ENCODE measurements around the gene DYNC1I1. TPM values are rescaled to one million over a fixed set of nuclear protein-coding genes. Genes with fewer than 3 reads are reported as not detected.
A peak's percentile ranks its signal among the peaks of the same experiment; 100 is the strongest.

Gene DYNC1I1
- polyA plus RNA-seq, 3 donors, result 0.31 to 0.59 (median 0.37) TPM

GRCh38 chr7:96088579-96088978 is 316.2 kb downstream of the DYNC1I1 start:
- DNase-seq (ENCODE audit: extremely low read depth in 1 of 11, low read depth in 9 of 11, low spot score in 4 of 11), result no peak

- DNase-seq (ENCODE audit: extremely low read depth in 1 of 11, low read depth in 9 of 11, low spot score in 4 of 11), result no peak
These were observed 317.2 kb downstream of the DYNC1I1 start for GRCh38 chr7:96089511-96089910.

GRCh38 chr7:96090756-96091155 is 318.4 kb downstream of the DYNC1I1 start:
- DNase-seq (ENCODE audit: extremely low read depth in 1 of 11, low read depth in 9 of 11, low spot score in 4 of 11), result no peak

GRCh38 chr7:96093435-96093834 is 321.1 kb downstream of the DYNC1I1 start:
- DNase-seq (ENCODE audit: extremely low read depth in 1 of 11, low read depth in 9 of 11, low spot score in 4 of 11), result no peak

GRCh38 chr7:96097835-96098234 is 325.5 kb downstream of the DYNC1I1 start:
- DNase-seq (ENCODE audit: extremely low read depth in 1 of 11, low read depth in 9 of 11, low spot score in 4 of 11), result no peak

GRCh38 chr7:96100737-96101136 is 328.4 kb downstream of the DYNC1I1 start:
- no peak for DNase-seq (ENCODE audit: extremely low read depth in 1 of 11, low read depth in 9 of 11, low spot score in 4 of 11)

GRCh38 chr7:96102096-96102811 is 329.9 kb downstream of the DYNC1I1 start:
- no peak for DNase-seq (ENCODE audit: extremely low read depth in 1 of 11, low read depth in 9 of 11, low spot score in 4 of 11)

GRCh38 chr7:96104984-96105383 is 332.6 kb downstream of the DYNC1I1 start:
- no peak for DNase-seq (ENCODE audit: extremely low read depth in 1 of 11, low read depth in 9 of 11, low spot score in 4 of 11)

- no peak for DNase-seq (ENCODE audit: extremely low read depth in 1 of 11, low read depth in 9 of 11, low spot score in 4 of 11)
These were observed 339.1 kb downstream of the DYNC1I1 start for GRCh38 chr7:96111405-96111804.

GRCh38 chr7:96114190-96114589 is 341.8 kb downstream of the DYNC1I1 start:
- DNase-seq (ENCODE audit: extremely low read depth in 1 of 11, low read depth in 9 of 11, low spot score in 4 of 11), result no peak

GRCh38 chr7:96116173-96116572 is 343.8 kb downstream of the DYNC1I1 start:
- DNase-seq (ENCODE audit: extremely low read depth in 1 of 11, low read depth in 9 of 11, low spot score in 4 of 11), result no peak

GRCh38 chr7:96118449-96119001 is 346.2 kb downstream of the DYNC1I1 start:
- peak in 1 of 11 donors; percentile 12 for DNase-seq (ENCODE audit: extremely low read depth in 1 of 11, low read depth in 9 of 11, low spot score in 4 of 11)

GRCh38 chr7:96120445-96121225 is 348.3 kb downstream of the DYNC1I1 start:
- no peak for DNase-seq (ENCODE audit: extremely low read depth in 1 of 11, low read depth in 9 of 11, low spot score in 4 of 11)

GRCh38 chr7:96121752-96122151 is 349.4 kb downstream of the DYNC1I1 start:
- DNase-seq (ENCODE audit: extremely low read depth in 1 of 11, low read depth in 9 of 11, low spot score in 4 of 11), result no peak

- DNase-seq (ENCODE audit: extremely low read depth in 1 of 11, low read depth in 9 of 11, low spot score in 4 of 11), result no peak
These were observed 350.4 kb downstream of the DYNC1I1 start for GRCh38 chr7:96122746-96123145.

GRCh38 chr7:96126382-96126781 is 354.0 kb downstream of the DYNC1I1 start:
- DNase-seq (ENCODE audit: extremely low read depth in 1 of 11, low read depth in 9 of 11, low spot score in 4 of 11), result no peak

- no peak for DNase-seq (ENCODE audit: extremely low read depth in 1 of 11, low read depth in 9 of 11, low spot score in 4 of 11)
These were observed 355.4 kb downstream of the DYNC1I1 start for GRCh38 chr7:96127746-96128145.

GRCh38 chr7:96131525-96131924 is 359.2 kb downstream of the DYNC1I1 start:
- DNase-seq (ENCODE audit: extremely low read depth in 1 of 11, low read depth in 9 of 11, low spot score in 4 of 11), result no peak

GRCh38 chr7:96135241-96135640 is 362.9 kb downstream of the DYNC1I1 start:
- DNase-seq (ENCODE audit: extremely low read depth in 1 of 11, low read depth in 9 of 11, low spot score in 4 of 11), result peak in 1 of 11 donors; percentile 22

GRCh38 chr7:96136600-96137239 is 364.4 kb downstream of the DYNC1I1 start:
- no peak for DNase-seq (ENCODE audit: extremely low read depth in 1 of 11, low read depth in 9 of 11, low spot score in 4 of 11)
